OCI-LY3 (cell line): ENCODE measurements around the gene DNASE2B.

Experiments used
- EZH2phosphoT487 ChIP-seq: fragments of 200-600 bp; shearing (Covaris generic); IDR thresholded peaks from 2 replicates; pipeline ENCODE4 v1.6.1; 2018; ENCODE audit warnings: antibody characterized with exemption, mixed run types, low read depth
- TF ChIP-seq, protein P1 (sequence below): fragments of 200-600, 300-600 bp; sonication (generic); IDR thresholded peaks from 2 replicates; pipeline ENCODE4 v1.5.1; 2014; ENCODE audit warnings: antibody characterized with exemption, low read length, low read depth

DNA sequence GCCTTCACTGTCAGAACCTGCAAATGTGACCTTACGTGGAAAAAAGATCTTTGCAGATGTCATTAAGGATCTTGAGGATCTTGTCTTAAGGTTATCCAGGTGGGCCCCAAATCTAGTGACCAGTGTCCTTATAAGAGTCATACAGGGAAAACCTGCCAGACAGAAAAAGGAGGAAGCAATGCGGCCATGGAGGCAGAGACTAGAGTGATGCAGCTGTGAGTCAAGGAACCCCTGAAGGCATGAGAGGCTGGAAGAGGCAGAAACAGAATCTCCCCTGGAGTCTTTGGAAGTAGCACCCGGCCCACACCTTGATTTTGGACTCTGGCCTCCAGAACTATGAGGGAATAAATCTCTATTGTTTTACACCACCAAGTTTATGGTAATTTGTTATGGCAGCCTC is 36.5 kb upstream of the DNASE2B start:
- TF ChIP-seq, protein P1, sequence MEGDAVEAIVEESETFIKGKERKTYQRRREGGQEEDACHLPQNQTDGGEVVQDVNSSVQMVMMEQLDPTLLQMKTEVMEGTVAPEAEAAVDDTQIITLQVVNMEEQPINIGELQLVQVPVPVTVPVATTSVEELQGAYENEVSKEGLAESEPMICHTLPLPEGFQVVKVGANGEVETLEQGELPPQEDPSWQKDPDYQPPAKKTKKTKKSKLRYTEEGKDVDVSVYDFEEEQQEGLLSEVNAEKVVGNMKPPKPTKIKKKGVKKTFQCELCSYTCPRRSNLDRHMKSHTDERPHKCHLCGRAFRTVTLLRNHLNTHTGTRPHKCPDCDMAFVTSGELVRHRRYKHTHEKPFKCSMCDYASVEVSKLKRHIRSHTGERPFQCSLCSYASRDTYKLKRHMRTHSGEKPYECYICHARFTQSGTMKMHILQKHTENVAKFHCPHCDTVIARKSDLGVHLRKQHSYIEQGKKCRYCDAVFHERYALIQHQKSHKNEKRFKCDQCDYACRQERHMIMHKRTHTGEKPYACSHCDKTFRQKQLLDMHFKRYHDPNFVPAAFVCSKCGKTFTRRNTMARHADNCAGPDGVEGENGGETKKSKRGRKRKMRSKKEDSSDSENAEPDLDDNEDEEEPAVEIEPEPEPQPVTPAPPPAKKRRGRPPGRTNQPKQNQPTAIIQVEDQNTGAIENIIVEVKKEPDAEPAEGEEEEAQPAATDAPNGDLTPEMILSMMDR, result no peak
- TF ChIP-seq EZH2phosphoT487, result no peak
